HEK293T (cell line): Measurements from ENCODE around the gene PPP1R1B.

Experiments
- BHLHE40 ChIP-seq: fragments of 450-650 bp; IDR thresholded peaks from 2 replicates; pipeline ENCODE4 v1.6.1; 2016; ENCODE audit warnings: mild to moderate bottlenecking, moderate library complexity, borderline replicate concordance
- CTBP1 ChIP-seq: fragments of 450-650 bp; IDR thresholded peaks from 2 replicates; pipeline ENCODE4 v1.6.1; 2016; ENCODE audit warnings: borderline replicate concordance
- ELF4 ChIP-seq: fragments of 450-650 bp; IDR thresholded peaks from 2 replicates; pipeline ENCODE4 v1.6.1; 2017; ENCODE audit warnings: antibody characterized with exemption
- FOXA1 ChIP-seq: fragments of 450-650 bp; IDR thresholded peaks from 2 replicates; pipeline ENCODE4 v1.6.1; 2016; ENCODE audit warnings: mild to moderate bottlenecking
- FOXK2 ChIP-seq: fragments of 450-650 bp; IDR thresholded peaks from 2 replicates; pipeline ENCODE4 v1.6.1; 2016; ENCODE audit warnings: mild to moderate bottlenecking
- FOXM1 ChIP-seq: fragments of 450-650 bp; IDR thresholded peaks from 2 replicates; pipeline ENCODE4 v1.6.1; 2017; ENCODE audit warnings: mild to moderate bottlenecking, borderline replicate concordance
- HDGF ChIP-seq: fragments of 450-650 bp; IDR thresholded peaks from 2 replicates; pipeline ENCODE4 v1.6.1; 2017; ENCODE audit warnings: antibody characterized with exemption, borderline replicate concordance
- L3MBTL2 ChIP-seq: fragments of 450-650 bp; conservative IDR thresholded peaks from 2 replicates; pipeline ENCODE4 v1.6.1; 2016; ENCODE audit warnings: mild to moderate bottlenecking
- NFRKB ChIP-seq: fragments of 450-650 bp; IDR thresholded peaks from 2 replicates; pipeline ENCODE4 v1.6.1; 2016; ENCODE audit warnings: mild to moderate bottlenecking, moderate library complexity
- PKNOX1 ChIP-seq: fragments of 450-650 bp; IDR thresholded peaks from 2 replicates; pipeline ENCODE4 v1.6.1; 2016
- SP1 ChIP-seq: fragments of 450-650 bp; IDR thresholded peaks from 2 replicates; pipeline ENCODE4 v1.6.1; 2017
- SUZ12 ChIP-seq: fragments of 450-650 bp; IDR thresholded peaks from 2 replicates; pipeline ENCODE4 v1.6.1; 2016; ENCODE audit warnings: mild to moderate bottlenecking
- TARDBP ChIP-seq: fragments of 450-650 bp; IDR thresholded peaks from 2 replicates; pipeline ENCODE4 v1.6.1; 2016
- ZNF384 ChIP-seq: fragments of 450-650 bp; IDR thresholded peaks from 2 replicates; pipeline ENCODE4 v1.6.1; 2016

GRCh38 chr17:39625198-39625785 lies 1.5 kb upstream of the PPP1R1B start:
- TF ChIP-seq ELF4 (no peak), SP1 (no peak), CTBP1 (no peak), FOXA1 (no peak), ZNF384 (no peak), BHLHE40 (no peak), SUZ12 (no peak), PKNOX1 (no peak), HDGF (no peak), FOXK2 (no peak), FOXM1 (no peak), TARDBP (no peak), NFRKB (no peak), L3MBTL2 (no peak)
